Brain microvascular endothelial cell (primary cell): ENCODE results near the gene TMEM52B.

Experiments
- DNase-seq: peaks from one replicate; pipeline ENCODE4 v3.0.0-alpha.2; 2020
- H3K27ac ChIP-seq: fragments of 250-450 bp; sonication (Bioruptor Pico); 2 replicates; pipeline ENCODE4 v1.5.1; 2020; ENCODE audit warnings: mild to moderate bottlenecking, moderate library complexity
- H3K27me3 ChIP-seq: fragments of 250-450 bp; sonication (Bioruptor Pico); replicated peaks from 2 replicates; pipeline ENCODE4 v1.5.1; 2020; ENCODE audit warnings: mild to moderate bottlenecking
- H3K36me3 ChIP-seq: fragments of 250-450 bp; sonication (Bioruptor Pico); replicated peaks from 2 replicates; pipeline ENCODE4 v1.5.1; 2020; ENCODE audit warnings: mild to moderate bottlenecking
- H3K4me3 ChIP-seq: 2 replicates; pipeline ENCODE4 v1.5.1; 2011; ENCODE audit warnings: low read depth, mild to moderate bottlenecking, control low read depth, low read length, moderate library complexity
- in situ Hi-C: cut with HindIII; loops from 2 replicates; pipeline ENCODE4 v1.10.0; 2017; ENCODE audit warnings: low sequenced_read_pairs, low pct_ligation_motif_present
- TF ChIP-seq, protein P1 (sequence below): IDR thresholded peaks from 2 replicates; pipeline ENCODE4 v1.5.1; 2011; ENCODE audit warnings: low read depth, mild to moderate bottlenecking, moderate library complexity, low read length, control low read depth, inconsistent platforms; ENCODE audit errors: missing control alignments

TMEM52B gene

DNA sequence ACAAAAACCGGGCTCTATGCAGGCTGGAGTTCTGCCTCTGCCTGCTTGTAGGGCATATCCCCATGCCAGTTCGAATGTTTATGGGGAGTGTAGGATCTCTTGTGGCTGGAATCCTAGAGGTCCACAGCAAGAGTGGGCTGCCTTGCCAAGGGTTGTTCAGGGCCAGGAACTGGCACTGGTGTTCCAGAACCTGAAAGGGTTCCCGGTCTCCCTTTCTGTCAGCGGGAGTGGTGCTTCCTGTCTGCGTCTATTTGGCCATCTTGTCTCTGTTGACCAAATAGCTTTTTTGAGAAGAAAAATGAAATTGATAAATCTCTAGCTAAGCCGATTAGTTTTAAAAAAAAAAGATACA, 24.7 kb upstream of the TMEM52B start:
- Histone ChIP-seq H3K27me3 (no peaks in the 10 kb centered on the region), H3K27ac (no peak overlapping the region), H3K4me3 (peak overlapping the region; percentile 69), H3K36me3 (no peaks in the 10 kb centered on the region)
- no peak for DNase-seq
- in situ Hi-C loops = no loop called here
- TF ChIP-seq, protein P1, sequence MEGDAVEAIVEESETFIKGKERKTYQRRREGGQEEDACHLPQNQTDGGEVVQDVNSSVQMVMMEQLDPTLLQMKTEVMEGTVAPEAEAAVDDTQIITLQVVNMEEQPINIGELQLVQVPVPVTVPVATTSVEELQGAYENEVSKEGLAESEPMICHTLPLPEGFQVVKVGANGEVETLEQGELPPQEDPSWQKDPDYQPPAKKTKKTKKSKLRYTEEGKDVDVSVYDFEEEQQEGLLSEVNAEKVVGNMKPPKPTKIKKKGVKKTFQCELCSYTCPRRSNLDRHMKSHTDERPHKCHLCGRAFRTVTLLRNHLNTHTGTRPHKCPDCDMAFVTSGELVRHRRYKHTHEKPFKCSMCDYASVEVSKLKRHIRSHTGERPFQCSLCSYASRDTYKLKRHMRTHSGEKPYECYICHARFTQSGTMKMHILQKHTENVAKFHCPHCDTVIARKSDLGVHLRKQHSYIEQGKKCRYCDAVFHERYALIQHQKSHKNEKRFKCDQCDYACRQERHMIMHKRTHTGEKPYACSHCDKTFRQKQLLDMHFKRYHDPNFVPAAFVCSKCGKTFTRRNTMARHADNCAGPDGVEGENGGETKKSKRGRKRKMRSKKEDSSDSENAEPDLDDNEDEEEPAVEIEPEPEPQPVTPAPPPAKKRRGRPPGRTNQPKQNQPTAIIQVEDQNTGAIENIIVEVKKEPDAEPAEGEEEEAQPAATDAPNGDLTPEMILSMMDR = no peak

DNA sequence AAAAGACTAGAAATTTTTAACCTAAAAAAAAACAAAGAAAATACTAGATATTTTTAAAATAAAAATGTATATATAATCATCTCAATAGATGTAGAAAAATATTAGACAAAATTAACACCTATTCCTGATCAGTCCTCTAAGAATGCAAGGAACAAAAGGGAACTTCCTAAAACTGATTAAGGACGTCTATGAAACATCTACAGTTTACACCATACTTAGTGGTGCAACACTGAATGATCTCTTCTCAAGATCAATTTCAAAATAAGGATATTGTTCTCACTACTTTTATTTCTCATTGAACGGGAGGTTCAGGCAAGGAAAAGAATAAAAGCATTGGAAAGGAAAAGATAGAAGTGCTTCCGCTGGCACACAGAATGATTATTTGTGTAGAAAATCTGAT, 22.9 kb upstream of the TMEM52B start:
- TF ChIP-seq, protein P1 = no peak
- Histone ChIP-seq H3K4me3 (no peak overlapping the region), H3K27me3 (no peaks in the 10 kb centered on the region), H3K36me3 (no peaks in the 10 kb centered on the region), H3K27ac (no peak overlapping the region)
- in situ Hi-C loops = no loop called here
- DNase-seq = no peak

DNA sequence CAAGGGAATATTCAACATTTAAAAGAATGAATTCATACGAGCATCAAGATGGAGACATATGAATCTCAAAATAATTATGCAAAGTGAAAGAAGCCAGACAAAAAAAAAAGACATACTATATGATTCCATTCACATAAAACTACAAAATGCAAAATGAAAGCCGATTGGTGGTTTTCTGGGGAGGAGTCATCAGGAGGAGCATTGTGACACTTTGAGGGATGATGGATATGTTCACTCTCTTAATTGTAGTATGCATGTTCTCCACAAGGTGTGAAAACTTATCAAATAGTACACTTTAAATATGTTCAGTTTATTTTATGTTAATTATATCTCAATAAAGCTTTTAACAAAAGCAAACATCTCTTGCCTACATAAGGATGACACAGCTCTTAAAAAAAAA, 20.4 kb upstream of the TMEM52B start:
- Histone ChIP-seq H3K27me3 (no peaks in the 10 kb centered on the region), H3K36me3 (no peaks in the 10 kb centered on the region), H3K4me3 (no peak overlapping the region), H3K27ac (no peak overlapping the region)
- in situ Hi-C loops = no loop called here
- TF ChIP-seq, protein P1 = no peak
- DNase-seq = no peak

DNA sequence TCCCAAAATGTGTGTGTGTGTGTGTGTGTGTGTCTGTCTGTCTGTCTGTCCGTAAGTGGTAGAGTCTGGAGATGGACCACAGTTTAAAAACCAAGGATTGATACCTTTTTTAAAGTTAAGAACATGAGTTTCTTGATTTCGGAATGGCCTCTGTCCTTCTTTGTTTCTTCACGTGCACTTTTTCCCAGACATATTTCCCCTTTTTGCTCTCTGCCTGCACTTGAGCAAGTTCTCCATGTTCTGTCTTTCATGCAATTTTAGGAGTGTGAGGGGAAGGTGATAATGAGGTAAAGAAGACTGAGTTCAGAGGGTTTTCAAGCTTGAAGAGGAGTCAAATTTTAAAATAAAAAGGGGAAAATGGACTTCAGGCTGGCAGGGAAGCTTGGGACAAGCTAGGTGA, 19.6 kb upstream of the TMEM52B start:
- in situ Hi-C loops = no loop called here
- Histone ChIP-seq H3K27ac (no peak overlapping the region), H3K4me3 (no peak overlapping the region), H3K27me3 (no peaks in the 10 kb centered on the region), H3K36me3 (no peaks in the 10 kb centered on the region)
- TF ChIP-seq, protein P1 = no peak
- DNase-seq = no peak

DNA sequence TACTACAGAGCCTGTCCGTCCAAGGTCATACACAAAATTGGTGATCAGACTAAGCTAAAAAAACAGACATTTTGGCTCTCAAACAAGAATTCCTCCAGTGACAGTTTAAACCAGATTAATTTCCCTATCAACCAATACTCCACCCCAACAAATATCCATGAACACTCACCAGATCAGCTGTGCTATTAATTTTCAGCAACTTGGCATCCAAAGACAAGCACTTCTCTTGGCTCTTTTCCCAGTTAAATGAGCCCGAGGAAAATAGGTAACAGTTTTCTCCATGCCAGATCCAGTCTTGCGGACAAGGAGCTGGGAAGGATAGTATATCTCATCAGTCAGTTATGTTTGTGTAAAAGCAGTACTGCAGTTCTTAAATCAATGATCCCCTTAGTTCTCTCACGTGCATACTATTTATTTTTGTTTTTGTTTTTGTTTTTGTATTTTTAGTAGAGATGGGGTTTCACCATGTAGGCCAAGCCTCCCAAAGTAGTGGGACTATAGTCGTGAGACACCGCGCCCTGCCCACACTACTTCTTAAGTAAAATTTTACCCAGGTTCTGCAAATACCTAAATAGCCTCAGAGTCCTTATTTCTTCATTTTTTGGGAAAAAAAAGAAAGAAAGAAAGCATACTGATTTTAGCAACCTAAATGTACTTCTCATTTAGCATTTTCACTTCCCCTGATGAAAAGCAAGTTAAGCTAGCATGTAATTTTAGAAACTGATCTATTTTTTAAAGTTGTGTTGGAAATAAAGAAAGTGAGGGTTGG, 18.0 kb upstream of the TMEM52B start:
- Histone ChIP-seq H3K27ac (no peak overlapping the region), H3K4me3 (no peak overlapping the region), H3K36me3 (no peaks in the 10 kb centered on the region), H3K27me3 (no peaks in the 10 kb centered on the region)
- TF ChIP-seq, protein P1 = no peak
- no peak for DNase-seq
- in situ Hi-C loops = no loop called here

DNA sequence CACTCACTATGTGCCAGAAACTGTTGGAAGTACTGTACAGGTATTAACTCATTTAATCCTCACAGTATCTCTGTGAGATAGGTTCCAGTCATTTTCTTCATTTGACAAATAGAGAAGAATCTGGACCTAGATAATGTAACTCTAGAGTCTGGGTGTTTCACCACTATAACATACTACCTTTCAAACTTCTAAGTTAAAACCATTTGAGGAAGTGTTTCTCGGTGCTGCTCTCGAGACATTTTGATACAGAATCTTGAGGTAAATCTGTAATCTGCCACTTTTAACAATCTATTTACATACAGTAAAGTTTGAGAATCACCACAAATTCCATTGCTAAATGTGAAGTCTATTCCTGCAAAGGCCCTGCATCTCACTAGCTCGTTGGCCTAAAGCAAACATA, 15.7 kb upstream of the TMEM52B start:
- no peak for DNase-seq
- in situ Hi-C loops = no loop called here
- TF ChIP-seq, protein P1 = no peak
- H3K4me3 ChIP-seq = no peak overlapping the region
- H3K27ac ChIP-seq = no peak overlapping the region
- H3K36me3 ChIP-seq = no peaks in the 10 kb centered on the region
- no peaks in the 10 kb centered on the region for H3K27me3 ChIP-seq
